HG03432 (cell line): Measurements from ENCODE around the gene LHFPL4.

Source experiments
- ATAC-seq: cut with Tn5 transposase; IDR thresholded peaks from one replicate; pipeline ENCODE4 v1.9.1; 2021; ENCODE audit warnings: mild to moderate bottlenecking, moderate library complexity; ENCODE audit not compliant: unreplicated experiment

Gene LHFPL4

DNA sequence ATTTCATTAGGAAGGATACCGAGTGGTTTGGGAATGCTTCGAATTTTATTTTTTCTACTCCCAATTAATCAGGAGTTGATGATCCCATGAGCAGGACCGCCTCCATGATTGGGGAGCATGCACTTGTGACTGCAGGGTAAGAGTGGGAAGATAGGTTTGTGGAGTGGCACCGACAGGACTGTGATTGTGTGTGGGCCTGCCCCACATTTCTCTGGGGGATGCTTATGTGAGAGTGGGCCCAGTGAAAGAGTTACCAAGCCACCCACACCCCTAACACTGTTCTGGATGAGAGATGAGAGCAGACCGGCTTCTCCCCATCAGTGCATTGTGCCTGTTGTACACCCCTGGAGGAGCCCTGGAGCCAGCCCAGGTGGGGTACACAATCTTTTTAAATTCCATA lies 76.7 kb downstream of the LHFPL4 start:
- no peak for ATAC-seq

DNA sequence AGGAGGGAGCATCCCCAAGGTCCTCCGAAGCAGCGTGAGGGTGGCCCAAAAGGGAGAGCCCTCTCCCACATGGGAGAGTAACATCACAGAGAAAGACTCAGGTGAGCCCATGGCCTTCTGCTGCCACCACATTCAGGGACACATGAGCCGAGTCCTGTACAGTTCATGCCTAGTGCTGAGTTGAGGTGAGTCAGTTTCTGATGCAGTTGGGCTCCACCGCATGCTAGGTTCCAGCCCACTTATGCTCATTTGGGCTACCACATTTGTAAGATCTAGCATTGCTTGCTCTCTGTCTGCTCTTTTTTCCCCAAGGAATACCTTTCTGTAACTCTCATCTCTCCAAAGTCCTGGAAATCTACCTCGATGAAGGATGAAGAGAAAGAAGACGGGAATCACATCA lies 79.1 kb downstream of the LHFPL4 start:
- ATAC-seq, result no peak

DNA sequence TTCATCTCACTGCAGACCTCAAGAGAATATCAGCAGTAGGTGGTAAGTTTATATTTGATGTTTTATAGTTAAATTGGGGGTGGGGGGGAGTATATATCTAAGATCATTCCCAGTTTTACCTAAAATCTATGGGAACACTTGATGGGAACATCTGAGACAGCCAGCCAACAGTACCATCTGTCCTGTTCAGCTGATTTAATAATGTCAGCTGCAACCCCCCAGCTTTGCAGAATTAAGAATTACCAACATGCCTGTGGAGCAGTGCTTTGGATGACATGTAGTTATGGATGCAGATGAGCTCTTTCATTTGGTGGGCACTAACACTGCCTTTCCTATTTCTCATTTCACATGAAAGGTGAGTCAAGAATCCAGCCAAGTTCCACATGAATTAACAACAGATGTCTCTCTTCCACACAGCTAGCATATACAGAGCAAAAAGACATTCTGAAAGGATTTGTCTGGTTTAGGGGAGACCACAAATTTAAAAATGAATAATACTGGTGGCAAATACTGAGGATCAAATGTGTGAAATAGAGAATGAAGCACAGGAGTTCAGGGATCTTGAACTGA lies 80.0 kb downstream of the LHFPL4 start:
- ATAC-seq, result no peak

DNA sequence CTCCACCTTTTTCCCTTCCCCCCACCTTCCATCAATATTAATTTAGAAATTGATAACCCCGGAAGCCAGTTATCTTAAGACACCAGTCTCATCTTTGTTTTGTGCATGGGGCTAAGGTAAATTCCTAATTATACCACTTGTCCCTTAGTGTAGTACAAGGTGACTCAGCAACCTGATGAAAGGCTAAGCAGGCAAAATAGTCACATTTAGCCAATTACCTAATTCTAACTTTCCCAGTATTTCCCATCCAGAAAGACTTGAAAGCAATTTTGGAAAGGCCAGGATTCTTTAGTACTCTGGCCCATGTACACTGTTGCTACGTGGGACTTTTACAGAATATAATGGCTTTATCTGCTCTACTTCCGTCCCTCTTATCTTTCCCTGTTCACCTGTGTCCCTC lies 83.6 kb downstream of the LHFPL4 start:
- ATAC-seq, result no peak

DNA sequence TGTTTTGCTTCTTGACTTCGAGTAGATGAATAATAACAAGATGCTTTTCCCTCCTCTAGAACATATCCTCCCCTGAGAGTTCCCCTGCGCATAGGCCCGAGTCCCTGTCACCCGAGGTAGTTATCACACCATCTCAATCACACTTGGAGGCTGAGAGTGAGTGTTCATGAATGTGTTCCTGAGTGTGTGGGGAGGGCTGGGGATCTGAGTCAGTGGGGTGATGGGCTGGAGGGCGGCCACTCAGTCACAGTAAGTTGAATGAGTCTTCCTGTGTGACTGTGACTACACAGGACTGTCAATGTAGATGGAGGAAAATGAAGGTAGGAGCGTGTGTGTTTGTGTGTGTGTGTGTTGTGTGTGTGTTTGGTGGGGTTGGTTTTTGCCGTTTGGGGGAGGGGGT lies 85.2 kb downstream of the LHFPL4 start:
- no peak for ATAC-seq

DNA sequence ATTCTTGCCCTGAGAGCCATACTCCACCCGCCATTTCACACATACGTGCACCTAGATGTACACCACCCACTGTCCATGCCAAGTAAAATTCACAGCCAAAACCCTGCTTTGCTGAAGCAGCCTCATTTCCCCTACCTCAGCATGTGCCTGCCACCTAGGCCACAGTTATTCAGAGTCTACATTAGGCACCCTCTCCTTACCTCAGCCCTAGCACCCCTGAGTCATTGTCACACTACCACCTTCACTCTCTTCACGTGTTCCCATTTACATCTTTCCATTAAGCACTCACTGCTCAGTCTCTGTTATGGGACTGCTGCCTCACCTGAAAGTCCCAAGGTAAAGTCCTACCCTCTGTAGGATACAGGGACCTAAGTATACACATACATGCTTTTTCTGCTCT lies 86.2 kb downstream of the LHFPL4 start:
- no peak for ATAC-seq

DNA sequence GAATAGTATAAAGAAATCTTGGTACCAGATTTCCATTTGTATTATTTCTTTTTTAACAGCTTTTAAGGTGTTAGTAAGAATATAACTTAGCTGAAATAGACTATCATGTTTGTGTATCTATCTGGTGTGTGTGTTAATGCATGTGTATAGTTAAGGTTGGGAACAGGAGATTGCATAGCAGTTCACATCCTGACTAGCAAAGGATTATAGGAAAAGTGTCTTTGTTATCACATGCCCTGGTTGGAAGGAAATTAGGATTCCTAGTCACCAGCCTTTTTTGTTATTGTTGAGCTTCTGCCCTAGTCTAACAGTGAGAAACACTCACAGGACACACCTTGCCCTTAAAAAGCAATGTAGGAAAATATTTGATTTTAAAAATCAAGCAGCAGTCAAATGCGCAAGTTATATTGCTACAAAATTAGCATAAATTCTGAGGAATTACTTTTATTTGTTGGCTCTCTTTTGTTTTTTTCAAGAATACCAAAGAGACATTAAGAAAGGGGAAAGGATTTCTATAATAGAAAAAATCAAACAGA lies 98.0 kb downstream of the LHFPL4 start:
- ATAC-seq, result no peak

DNA sequence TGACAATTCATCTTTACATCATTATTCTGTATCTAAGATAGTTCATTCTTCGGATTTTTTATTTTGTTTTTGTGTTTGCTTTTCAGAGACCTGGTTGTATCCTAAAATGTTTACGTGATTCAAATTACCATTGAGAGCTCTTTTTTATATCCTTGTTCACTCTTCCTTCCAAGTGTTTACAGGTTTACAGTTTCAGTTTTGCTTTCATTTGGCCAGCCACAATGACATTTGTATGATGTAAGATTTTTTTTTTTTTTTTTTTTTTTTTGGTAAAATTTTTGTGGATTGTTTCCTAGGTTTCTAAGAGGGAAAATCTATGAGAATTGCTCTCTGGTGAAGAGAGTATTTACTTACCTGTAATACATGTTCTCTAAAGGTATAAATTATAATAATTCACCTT lies 101.2 kb downstream of the LHFPL4 start:
- no peak for ATAC-seq

DNA sequence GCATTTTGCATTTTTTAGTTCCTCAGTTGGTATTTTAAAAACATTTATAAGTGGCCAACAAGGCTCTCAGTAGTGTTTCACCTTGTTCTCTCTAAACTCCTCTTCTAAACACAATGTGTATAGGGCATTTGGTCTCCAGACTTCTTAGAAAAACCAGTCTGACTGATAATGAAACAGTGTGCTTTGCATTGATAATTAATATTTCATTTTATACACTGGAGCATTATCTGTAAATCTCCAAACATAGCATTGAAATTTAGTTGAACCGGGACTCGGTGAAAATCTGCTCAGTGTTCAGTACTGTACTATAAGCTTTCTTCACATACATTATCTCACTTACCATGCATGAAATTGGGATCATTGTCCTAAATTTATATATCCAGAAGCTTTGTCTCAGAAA lies 102.6 kb downstream of the LHFPL4 start:
- no peak for ATAC-seq

DNA sequence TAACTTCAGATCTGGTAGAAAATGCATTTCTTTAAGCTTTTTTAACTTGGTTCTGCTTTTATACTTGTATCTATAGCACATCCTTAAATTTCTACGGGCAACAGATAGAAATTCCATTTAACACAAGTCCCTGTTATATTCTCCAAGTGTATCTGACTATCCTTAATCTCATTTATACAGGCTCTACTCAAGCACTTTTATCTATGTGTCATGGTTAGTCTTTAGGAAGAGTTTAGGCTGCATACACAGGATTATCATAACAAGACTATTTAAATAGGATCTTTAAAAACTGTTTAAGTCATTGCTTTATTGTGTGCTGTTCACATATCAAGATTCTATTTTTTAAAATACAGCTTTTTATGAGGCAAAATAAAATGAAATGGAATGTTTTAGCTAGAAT lies 103.5 kb downstream of the LHFPL4 start:
- no peak for ATAC-seq

DNA sequence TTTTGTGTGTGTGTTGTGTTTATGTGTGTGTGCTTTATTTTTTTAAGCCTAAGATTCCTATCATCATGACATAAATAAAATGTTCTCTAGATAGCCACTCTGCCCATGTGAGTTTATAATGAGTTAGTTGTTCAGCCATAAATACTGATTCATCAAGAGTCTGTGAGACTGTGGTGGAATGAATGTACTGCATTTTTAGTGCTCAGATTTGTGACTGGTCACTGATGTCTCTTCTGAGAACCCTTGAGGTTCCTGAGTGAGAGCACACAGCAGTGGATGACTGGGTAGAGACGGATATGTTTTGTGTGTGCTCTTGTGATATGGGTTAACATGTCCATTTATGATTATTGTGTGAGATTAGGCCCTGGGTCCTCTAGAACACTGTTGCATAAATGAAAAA lies 105.0 kb downstream of the LHFPL4 start:
- ATAC-seq, result no peak
